Cerebellar nuclear complex (tissue), 1 donor: ENCODE data around the gene GCSAM.

Experiments used
- DNase-seq, 2 experiments: peaks; one replicate each; lab custom pipeline; 2025; lab: John Stamatoyannopoulos, UW

GCSAM gene

GRCh38 chr3:112129925-112130637 is 3.0 kb downstream of the GCSAM start:
- no peak for DNase-seq

GRCh38 chr3:112128843-112129727 is 4.0 kb downstream of the GCSAM start:
- no peak for DNase-seq

- DNase-seq, result no peak
These were observed 5.2 kb downstream of the GCSAM start for GRCh38 chr3:112127522-112128494.

- no peak for DNase-seq
These were observed 6.5 kb downstream of the GCSAM start for GRCh38 chr3:112126511-112126911.

GRCh38 chr3:112124907-112125607 is 8.0 kb downstream of the GCSAM start:
- DNase-seq, result no peak

GRCh38 chr3:112123548-112123947 is 9.5 kb downstream of the GCSAM start:
- no peak for DNase-seq

GRCh38 chr3:112122870-112123269 is 10.2 kb downstream of the GCSAM start:
- DNase-seq, result no peak

- DNase-seq, result no peak
These were observed 11.2 kb downstream of the GCSAM start for GRCh38 chr3:112121577-112122547.

- no peak for DNase-seq
These were observed 12.8 kb downstream of the GCSAM start for GRCh38 chr3:112119962-112120836.

GRCh38 chr3:112117841-112118571 is 15.0 kb downstream of the GCSAM start:
- no peak for DNase-seq

GRCh38 chr3:112117415-112117814 is 15.6 kb downstream of the GCSAM start:
- DNase-seq, result no peak

- DNase-seq, result no peak
These were observed 16.3 kb downstream of the GCSAM start for GRCh38 chr3:112116748-112117186.

GRCh38 chr3:112115806-112116383 is 17.2 kb downstream of the GCSAM start:
- DNase-seq, result no peak

GRCh38 chr3:112115161-112115739 is 17.8 kb downstream of the GCSAM start:
- DNase-seq, result no peak

- DNase-seq, result no peak
These were observed 18.4 kb downstream of the GCSAM start for GRCh38 chr3:112114576-112115160.

- no peak for DNase-seq
These were observed 21.2 kb downstream of the GCSAM start for GRCh38 chr3:112111785-112112402.

- DNase-seq, result no peak
These were observed 23.7 kb downstream of the GCSAM start for GRCh38 chr3:112109322-112109721.
